Neutrophil (primary cell): Measurements from ENCODE around the gene DYNLT3.

Experiments
- H3K27ac ChIP-seq: fragments of 200-600 bp; sonication (generic); 2 replicates; pipeline ENCODE4 v1.5.1; 2016; ENCODE audit warnings: mild to moderate bottlenecking, moderate library complexity
- H3K27me3 ChIP-seq: fragments of 200-600 bp; sonication (generic); 2 replicates; pipeline ENCODE4 v1.6.0; 2016; ENCODE audit warnings: mild to moderate bottlenecking
- H3K36me3 ChIP-seq: fragments of 200-600 bp; sonication (generic); 2 replicates; pipeline ENCODE4 v1.5.1; 2017
- H3K4me1 ChIP-seq, 2 experiments: fragments of 200-600 bp in 1 of 2; sonication (generic) in 1 of 2; 1 replicate in 1 of 2; 2 replicates in 1 of 2; pipeline versions ENCODE4 v1.5.1 to v1.6.1; 2013 to 2016; ENCODE audit warnings: low read depth in 1 of 2, low read length in 1 of 2, mild to moderate bottlenecking in 1 of 2, moderate library complexity in 1 of 2; ENCODE audit not compliant: control insufficient read depth in 1 of 2, insufficient read depth in 1 of 2
- H3K4me3 ChIP-seq, 2 experiments: fragments of 200-600 bp in 1 of 2; sonication (generic) in 1 of 2; 1 replicate in 1 of 2; 2 replicates in 1 of 2; pipeline ENCODE4 v1.5.1; 2013 to 2016; ENCODE audit warnings: low read depth in 1 of 2, low read length in 1 of 2, mild to moderate bottlenecking in 1 of 2, moderate library complexity in 1 of 2
- H3K9me3 ChIP-seq: fragments of 200-600 bp; sonication (generic); 2 replicates; pipeline ENCODE4 v1.5.1; 2016
- CTCF ChIP-seq: fragments of 200-600 bp; sonication (generic); IDR thresholded peaks from 2 replicates; pipeline ENCODE4 v1.5.1; 2016; ENCODE audit warnings: antibody characterized with exemption

The DYNLT3 gene

GRCh38 chrX:37860721-37861120, 13.3 kb upstream of the DYNLT3 start:
- no peak overlapping the region for H3K4me3 ChIP-seq
- H3K27me3 ChIP-seq = no peaks in the 10 kb centered on the region
- no peak overlapping the region for H3K27ac ChIP-seq
- H3K36me3 ChIP-seq = no peaks in the 10 kb centered on the region
- no peaks in the 10 kb centered on the region for H3K4me1 ChIP-seq
- H3K9me3 ChIP-seq = no peaks in the 10 kb centered on the region
- TF ChIP-seq CTCF = no peak

GRCh38 chrX:37854748-37855147, 7.4 kb upstream of the DYNLT3 start:
- Histone ChIP-seq H3K4me3 (no peak overlapping the region), H3K27me3 (no peaks in the 10 kb centered on the region), H3K4me1 (no peaks in the 10 kb centered on the region), H3K36me3 (no peaks in the 10 kb centered on the region), H3K27ac (no peak overlapping the region), H3K9me3 (no peaks in the 10 kb centered on the region)
- TF ChIP-seq CTCF = no peak

- no peak for TF ChIP-seq CTCF
- Histone ChIP-seq H3K9me3 (no peaks in the 10 kb centered on the region), H3K4me1 (no peaks in the 10 kb centered on the region), H3K4me3 (no peak overlapping the region), H3K36me3 (no peaks in the 10 kb centered on the region), H3K27ac (no peak overlapping the region), H3K27me3 (no peaks in the 10 kb centered on the region)
Observed at GRCh38 chrX:37854148-37854547, 6.8 kb upstream of the DYNLT3 start.

- no peaks in the 10 kb centered on the region for H3K36me3 ChIP-seq
- peak overlapping the region; percentile 65 for H3K27ac ChIP-seq
- peak overlapping the region; percentile 62 to 68 for H3K4me3 ChIP-seq
- H3K4me1 ChIP-seq = peaks cover 6 to 11% of the 10 kb centered on the region in 2 experiments
- no peak for TF ChIP-seq CTCF
- no peaks in the 10 kb centered on the region for H3K27me3 ChIP-seq
- no peaks in the 10 kb centered on the region for H3K9me3 ChIP-seq
Observed at GRCh38 chrX:37847733-37848197, 394 bp upstream of the DYNLT3 start.

GRCh38 chrX:37846558-37846933, 825 bp downstream of the DYNLT3 start:
- Histone ChIP-seq H3K27me3 (no peaks in the 10 kb centered on the region), H3K4me3 (peak overlapping the region; percentile 62 to 68), H3K9me3 (no peaks in the 10 kb centered on the region), H3K36me3 (no peaks in the 10 kb centered on the region), H3K4me1 (peaks cover 6 to 11% of the 10 kb centered on the region in 2 experiments), H3K27ac (no peak overlapping the region)
- no peak for TF ChIP-seq CTCF

GRCh38 chrX:37846141-37846540, 1.2 kb downstream of the DYNLT3 start:
- no peaks in the 10 kb centered on the region for H3K9me3 ChIP-seq
- H3K4me3 ChIP-seq = no peak overlapping the region
- no peaks in the 10 kb centered on the region for H3K27me3 ChIP-seq
- H3K4me1 ChIP-seq = peaks cover 6 to 11% of the 10 kb centered on the region in 2 experiments
- TF ChIP-seq CTCF = no peak
- H3K27ac ChIP-seq = no peak overlapping the region
- H3K36me3 ChIP-seq = no peaks in the 10 kb centered on the region
